IMR-90 (cell line): Measurements from ENCODE around the gene TLCD2. TPM values are rescaled to one million over a fixed set of nuclear protein-coding genes. Genes with fewer than 3 reads are reported as not detected.
"Not testable (repeated sequence)": the region's sequence is repeated elsewhere in the genome, so short reads cannot be mapped to it uniquely, and the experiment has no call there.

ENCODE experiments used
- ATAC-seq: fragments of 200-7000 bp; cut with Tn5 transposase; 2 replicates; pipeline ENCODE4 v1.9.1; 2020; ENCODE audit warnings: low read depth, mild to moderate bottlenecking, moderate library complexity
- BruUV-seq: library from RNA; stranded (reverse); fragments of 400-500 nt; replicated peaks from 2 replicates; lab custom pipeline; 2021; lab: Mats Ljungman, UMichigan
- CTCF ChIA-PET: fragments of 300-600 bp; formaldehyde crosslinking; extraction: SDS; loops from one replicate; lab custom pipeline; 2021; ENCODE audit warnings: antibody characterized with exemption; lab: Yijun Ruan, JAX
- POLR2A ChIA-PET: fragments of 300-600 bp; sonication (Branson Sonifier 250); formaldehyde crosslinking; loops from one replicate; lab custom pipeline; 2022; ENCODE audit warnings: antibody characterized with exemption; ENCODE audit not compliant: unreplicated experiment; lab: Charles Lee
- DNase-seq: peaks from one replicate; pipeline ENCODE4 v3.0.0; 2013
- H2AFZ ChIP-seq: replicated peaks from 2 replicates; pipeline ENCODE3; 2013; ENCODE audit warnings: low read length, mild to moderate bottlenecking; ENCODE audit not compliant: poor library complexity
- H2AK5ac ChIP-seq: 2 replicates; pipeline ENCODE4 v1.6.1; 2013; ENCODE audit warnings: low read depth, low read length, inconsistent platforms
- H2AK9ac ChIP-seq: replicated peaks from 2 replicates; pipeline ENCODE3; 2013; ENCODE audit warnings: mild to moderate bottlenecking, low read depth, low read length, moderate library complexity; ENCODE audit not compliant: poor library complexity
- H2BK120ac ChIP-seq: 2 replicates; pipeline ENCODE4 v1.6.1; 2013; ENCODE audit warnings: low read depth, low read length, inconsistent platforms
- H2BK15ac ChIP-seq: 3 replicates; pipeline ENCODE4 v1.6.1; 2013; ENCODE audit warnings: low read depth, low read length, inconsistent platforms
- H2BK20ac ChIP-seq: 2 replicates; pipeline ENCODE4 v1.6.1; 2013; ENCODE audit warnings: low read depth, mild to moderate bottlenecking, inconsistent platforms, low read length, moderate library complexity
- H2BK5ac ChIP-seq: 2 replicates; pipeline ENCODE4 v1.6.1; 2013; ENCODE audit warnings: mild to moderate bottlenecking, low read depth, low read length, inconsistent platforms; ENCODE audit not compliant: poor library complexity, severe bottlenecking
- H3K14ac ChIP-seq: replicated peaks from 2 replicates; pipeline ENCODE4 v1.6.1; 2013; ENCODE audit warnings: low read depth, low read length, inconsistent platforms
- H3K18ac ChIP-seq: 2 replicates; pipeline ENCODE4 v1.6.1; 2013; ENCODE audit warnings: low read depth, low read length, control low read depth
- H3K23ac ChIP-seq: 2 replicates; pipeline ENCODE4 v1.6.1; 2013; ENCODE audit warnings: low read depth, low read length, inconsistent platforms
- H3K27ac ChIP-seq: 2 replicates; pipeline ENCODE4 v1.5.1; 2013; ENCODE audit warnings: mild to moderate bottlenecking, control low read depth, low read length; ENCODE audit not compliant: insufficient read depth
- H3K27me3 ChIP-seq: 2 replicates; pipeline ENCODE4 v1.6.1; 2013; ENCODE audit warnings: low read length; ENCODE audit not compliant: control insufficient read depth, insufficient read depth
- H3K36me3 ChIP-seq: 2 replicates; pipeline ENCODE4 v1.6.1; 2013; ENCODE audit warnings: low read length, mixed read lengths; ENCODE audit not compliant: control insufficient read depth, insufficient read depth
- H3K4ac ChIP-seq: 2 replicates; pipeline ENCODE4 v1.6.1; 2013; ENCODE audit warnings: low read depth, low read length, inconsistent platforms
- H3K4me1 ChIP-seq: 2 replicates; pipeline ENCODE4 v1.6.1; 2013; ENCODE audit warnings: low read length, mixed read lengths; ENCODE audit not compliant: control insufficient read depth, insufficient read depth
- H3K4me2 ChIP-seq: 2 replicates; pipeline ENCODE4 v1.6.1; 2013; ENCODE audit warnings: low read depth, mild to moderate bottlenecking, control low read depth, low read length, moderate library complexity
- H3K4me3 ChIP-seq: 2 replicates; pipeline ENCODE4 v1.5.1; 2013; ENCODE audit warnings: low read depth, mild to moderate bottlenecking, control low read depth, low read length, moderate library complexity; ENCODE audit not compliant: insufficient read depth
- H3K56ac ChIP-seq: 2 replicates; pipeline ENCODE4 v1.6.1; 2013; ENCODE audit warnings: low read length, inconsistent platforms; ENCODE audit not compliant: insufficient read depth; ENCODE audit errors: extremely low read depth
- H3K79me1 ChIP-seq, 2 experiments: 2 replicates each; pipeline ENCODE4 v1.6.1; 2013; ENCODE audit warnings: low read length in 2 of 2, inconsistent platforms in 1 of 2, low read depth in 1 of 2
- H3K9ac ChIP-seq: 2 replicates; pipeline ENCODE4 v1.6.1; 2013; ENCODE audit warnings: low read depth, low read length, control low read depth
- H3K9me1 ChIP-seq: 2 replicates; pipeline ENCODE4 v1.6.1; 2013; ENCODE audit warnings: low read length, inconsistent platforms; ENCODE audit not compliant: insufficient read depth
- H3K9me3 ChIP-seq: 2 replicates; pipeline ENCODE4 v1.6.1; 2013; ENCODE audit warnings: low read length; ENCODE audit not compliant: control insufficient read depth, insufficient read depth
- H4K20me1 ChIP-seq: 2 replicates; pipeline ENCODE4 v1.6.1; 2013; ENCODE audit warnings: low read length, inconsistent platforms; ENCODE audit not compliant: insufficient read depth
- H4K5ac ChIP-seq: 2 replicates; pipeline ENCODE4 v1.6.1; 2013; ENCODE audit warnings: mild to moderate bottlenecking, low read depth, low read length, control low read depth
- H4K8ac ChIP-seq, 2 experiments: 2 replicates each; pipeline ENCODE4 v1.6.1; 2013; ENCODE audit warnings: low read depth in 2 of 2, low read length in 2 of 2, control low read depth in 1 of 2, inconsistent platforms in 1 of 2
- H4K91ac ChIP-seq: 2 replicates; pipeline ENCODE4 v1.6.1; 2013; ENCODE audit warnings: low read depth, low read length, inconsistent platforms; ENCODE audit not compliant: insufficient read depth
- CTCF ChIP-seq: conservative IDR thresholded peaks from 2 replicates; pipeline ENCODE4 v1.5.1; 2012; ENCODE audit warnings: mild to moderate bottlenecking, low read depth, low read length, improper control_type of control experiment
- MXI1 ChIP-seq: IDR thresholded peaks from 2 replicates; pipeline ENCODE4 v1.6.1; 2012; ENCODE audit warnings: low read depth, mild to moderate bottlenecking, low read length, moderate library complexity, borderline replicate concordance
- SMC3 ChIP-seq: fragments of 150-350 bp; IDR thresholded peaks from 2 replicates; pipeline ENCODE4 v1.6.1; 2016; ENCODE audit warnings: low read depth, mild to moderate bottlenecking, antibody characterized with exemption, low read length, moderate library complexity
- WGBS, 2 experiments: methylation state at CpG; one replicate each; pipeline versions ENCODE4 v1.1.5 to v1.1.7; 2013; ENCODE audit warnings: missing lambda C conversion rate in 2 of 2; ENCODE audit not compliant: insufficient read length in 1 of 2; ENCODE audit errors: extremely low coverage in 2 of 2; 5-methylcytosine and 5-hydroxymethylcytosine counted together
- dilution Hi-C: fragments of 300-500 bp; cut with HindIII; formaldehyde crosslinking; loops from one replicate; pipeline ENCODE4 v1.14.3; 2018; ENCODE audit warnings: low sequenced_read_pairs; ENCODE audit not compliant: unreplicated experiment
- in situ Hi-C: fragments of 300-500 bp; cut with MboI; formaldehyde crosslinking; loops from 3 replicates; pipeline ENCODE4 v1.14.3; 2019; ENCODE audit warnings: low sequenced_read_pairs, inconsistent platforms, mixed read lengths
- intact Hi-C: fragments of 100-400 bp; cut with micrococcal nuclease; formaldehyde crosslinking; loops from 2 replicates; pipeline ENCODE4 v1.10.0; 2022
- polyA plus RNA-seq, 3 experiments: library from polyadenylated mRNA; depleted of rRNA; stranded (reverse); fragments of >200 nt; gene quantifications; 2 replicates each; pipeline ENCODE4 v1.2.3, GENCODE V29; 2012; ENCODE audit warnings: low replicate concordance in 1 of 3
- total RNA-seq: library from RNA; depleted of rRNA; stranded (reverse); fragments of >200 nt; gene quantifications from 2 replicates; pipeline ENCODE4 v1.2.3, GENCODE V29; 2012

Gene TLCD2
- total and polyA plus RNA-seq, 2 of the 4 experiments (the other 2 are of a cell fraction), result 0.72 to 1.2 TPM

GRCh38 chr17:1742371-1743087, 32.4 kb upstream of the TLCD2 start, which contains the start of gene SERPINF2:
TSS of gene SERPINF2 (plus strand) at chr17:1742871. CDS start at chr17:1744996, 2,125 bp downstream.
- Histone ChIP-seq H4K20me1 (no peaks in the 10 kb centered on the region), H2BK120ac (no peak within 1 kb of the TSS), H3K9me3 (no peaks in the 10 kb centered on the region), H3K9ac (no peak within 1 kb of the TSS), H2BK5ac (no peak within 1 kb of the TSS), H3K27ac (no peak within 1 kb of the TSS), H4K8ac (no peak within 1 kb of the TSS), H4K91ac (no peak within 1 kb of the TSS), H3K79me1 (no peaks in the 10 kb centered on the region), H3K14ac (no peak within 1 kb of the TSS), H3K56ac (no peak within 1 kb of the TSS), H2BK15ac (no peak within 1 kb of the TSS), H4K5ac (no peak within 1 kb of the TSS), H3K4me2 (no peak within 1 kb of the TSS), H2BK20ac (no peak within 1 kb of the TSS), H3K4me1 (no peaks in the 10 kb centered on the region; the same call in 1 of the 2 replicates), H2AK9ac (no peak within 1 kb of the TSS), H2AFZ (no peak within 1 kb of the TSS), H2AK5ac (no peak within 1 kb of the TSS; the same call in 1 of the 2 replicates), H3K23ac (no peak within 1 kb of the TSS), H3K4me3 (no peak within 1 kb of the TSS), H3K18ac (no peak within 1 kb of the TSS), H3K36me3 (peaks cover 4% of the 10 kb centered on the region), H3K9me1 (no peaks in the 10 kb centered on the region), H3K4ac (no peak within 1 kb of the TSS), H3K27me3 (peaks cover 2% of the 10 kb centered on the region; the same call in 1 of the 2 replicates)
- ChIA-PET CTCF (no interaction called here), POLR2A (no interaction called here)
- no peak for ATAC-seq
- in situ Hi-C loops (no loop called here), intact Hi-C loops (no loop called here), dilution Hi-C loops (no loop called here)
- no peak for DNase-seq
- no TSS peak for BruUV-seq
- TF ChIP-seq MXI1 (no peak), CTCF (no peak), SMC3 (no peak)
- 31% methylated on average over 3 of the region's 10 CpGs; no CpG with 5 or more reads in 1 of the 2 experiments for WGBS, 2 experiments

GRCh38 chr17:1741899-1742298, 31.7 kb upstream of the TLCD2 start:
- H3K4me2 ChIP-seq, H4K5ac ChIP-seq, H3K4me1 ChIP-seq, H3K27ac ChIP-seq, DNase-seq, H3K56ac ChIP-seq, H3K9me1 ChIP-seq, CTCF ChIA-PET, H2BK5ac ChIP-seq, H2BK15ac ChIP-seq, H2AK9ac ChIP-seq, H2AK5ac ChIP-seq, ATAC-seq, H3K4ac ChIP-seq, POLR2A ChIA-PET, H3K18ac ChIP-seq, H4K20me1 ChIP-seq, H2BK120ac ChIP-seq, BruUV-seq, H3K14ac ChIP-seq, intact Hi-C loops, H3K23ac ChIP-seq, H4K8ac ChIP-seq, H4K91ac ChIP-seq, H2AFZ ChIP-seq, H3K9ac ChIP-seq, H3K4me3 ChIP-seq, H3K9me3 ChIP-seq, H3K79me1 ChIP-seq, H3K27me3 ChIP-seq, in situ Hi-C loops, H2BK20ac ChIP-seq, dilution Hi-C loops: not testable (repeated sequence)
- WGBS, 2 experiments, result 100% methylated on average over 3 of the region's 7 CpGs; no CpG with 5 or more reads in 1 of the 2 experiments
- H3K36me3 ChIP-seq, result peaks cover 10% of the 10 kb centered on the region
